HG02642 (cell line): ENCODE results near the gene BMP7.
"Not testable (repeated sequence)": the region's sequence is repeated elsewhere in the genome, so short reads cannot be mapped to it uniquely, and the experiment has no call there.

ENCODE experiments used
- ATAC-seq: cut with Tn5 transposase; IDR thresholded peaks from one replicate; pipeline ENCODE4 v1.9.1; 2021; ENCODE audit warnings: mild to moderate bottlenecking; ENCODE audit not compliant: unreplicated experiment, poor library complexity

BMP7 gene

GRCh38 chr20:57288651-57289277 lies 22.3 kb upstream of the BMP7 start:
- ATAC-seq, result no peak

GRCh38 chr20:57287901-57288300 lies 21.5 kb upstream of the BMP7 start:
- no peak for ATAC-seq

DNA sequence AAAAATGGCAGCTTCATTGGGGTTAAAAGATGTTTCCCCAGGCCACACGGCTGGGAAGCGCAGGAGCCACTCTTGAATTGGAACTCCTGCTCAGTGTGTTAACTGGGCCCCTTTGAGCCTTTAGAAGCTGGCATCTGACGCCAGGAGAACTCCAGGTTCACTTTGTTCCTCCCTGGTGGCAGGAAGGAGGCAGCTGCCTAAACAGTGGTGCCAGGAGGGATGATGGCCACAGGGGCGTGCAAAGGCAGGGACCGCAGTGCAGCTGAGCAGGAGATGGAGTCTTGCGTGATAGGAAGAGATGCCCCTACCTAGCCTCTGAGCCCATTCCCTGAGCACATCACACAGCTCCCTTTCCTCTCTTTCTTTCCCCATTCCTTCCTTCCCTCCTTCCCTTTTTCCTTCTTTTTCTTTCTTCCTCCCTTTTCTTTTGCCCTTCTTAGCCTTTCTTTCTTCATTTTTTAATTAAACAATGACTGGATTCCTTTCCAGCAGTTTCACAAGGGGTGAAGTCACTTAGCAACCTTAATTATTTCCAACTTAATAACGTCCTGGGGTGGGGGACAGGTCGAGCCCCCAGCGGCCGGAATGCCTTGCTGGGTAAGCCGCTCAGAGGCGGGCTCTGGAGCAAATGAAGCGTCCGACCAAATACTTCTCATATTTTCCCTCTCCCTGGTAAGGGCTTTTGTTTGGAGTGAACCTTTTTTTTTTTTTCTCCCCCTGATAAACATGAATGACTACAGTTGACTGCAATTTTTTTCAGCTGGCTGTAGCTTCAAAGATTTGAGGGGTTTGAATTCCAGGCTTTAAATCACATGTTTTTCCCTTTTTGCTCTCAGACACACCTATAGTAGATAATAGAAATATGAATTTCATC lies 20.8 kb upstream of the BMP7 start:
- ATAC-seq, result no peak

DNA sequence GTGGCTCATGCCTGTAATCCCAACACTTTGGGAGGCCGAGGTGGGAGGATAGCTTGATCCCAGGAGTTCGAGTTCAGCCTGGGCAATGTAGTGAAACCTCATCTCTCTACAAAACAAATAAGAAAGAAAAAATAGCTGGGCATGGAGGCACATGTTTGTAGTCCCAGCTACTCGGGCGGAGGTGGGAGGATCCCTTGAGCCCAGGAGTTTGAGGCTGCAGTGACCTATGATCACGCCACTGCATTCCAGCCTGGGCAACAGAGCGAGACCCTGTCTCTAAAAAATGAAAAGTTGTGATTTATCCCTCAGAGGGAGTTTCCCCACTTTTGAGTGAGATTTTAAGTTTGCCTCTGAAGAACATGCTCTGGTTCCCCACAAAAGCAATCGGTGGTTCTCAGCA lies 17.4 kb upstream of the BMP7 start:
- ATAC-seq, result no peak

DNA sequence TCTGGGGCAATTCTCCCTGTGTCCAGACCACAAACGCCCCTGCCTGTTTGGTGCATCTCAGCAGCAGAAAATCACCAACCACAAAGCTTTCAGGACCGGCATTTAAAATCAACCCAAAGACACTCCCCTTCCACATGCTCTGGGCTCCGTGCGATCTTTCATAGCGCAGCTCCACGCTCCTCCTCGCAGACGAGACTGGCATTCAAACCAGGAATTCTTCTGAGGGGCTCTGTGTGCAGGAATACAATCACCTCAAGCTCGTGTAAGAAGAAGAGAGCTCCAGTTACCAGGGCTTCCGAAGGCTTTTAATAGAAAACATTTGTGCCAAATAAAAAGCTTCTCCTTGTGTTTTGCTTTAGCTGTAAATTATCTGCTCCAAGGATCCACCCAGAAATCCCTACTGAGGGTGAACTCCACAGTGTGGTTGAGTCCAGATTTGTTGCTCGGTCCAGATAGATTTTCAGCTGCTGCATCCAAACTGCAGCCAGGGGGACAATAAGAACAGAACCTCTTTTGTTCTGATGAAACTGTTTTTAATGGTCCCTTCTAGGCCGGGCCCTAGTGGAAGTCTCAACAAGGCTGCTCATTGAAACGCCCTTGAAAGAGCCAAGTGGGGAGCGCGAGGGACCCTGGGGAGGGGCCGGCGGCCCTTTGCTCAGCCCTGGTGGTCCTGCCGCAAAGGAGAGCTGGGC lies 16.4 kb upstream of the BMP7 start:
- ATAC-seq, result no peak

DNA sequence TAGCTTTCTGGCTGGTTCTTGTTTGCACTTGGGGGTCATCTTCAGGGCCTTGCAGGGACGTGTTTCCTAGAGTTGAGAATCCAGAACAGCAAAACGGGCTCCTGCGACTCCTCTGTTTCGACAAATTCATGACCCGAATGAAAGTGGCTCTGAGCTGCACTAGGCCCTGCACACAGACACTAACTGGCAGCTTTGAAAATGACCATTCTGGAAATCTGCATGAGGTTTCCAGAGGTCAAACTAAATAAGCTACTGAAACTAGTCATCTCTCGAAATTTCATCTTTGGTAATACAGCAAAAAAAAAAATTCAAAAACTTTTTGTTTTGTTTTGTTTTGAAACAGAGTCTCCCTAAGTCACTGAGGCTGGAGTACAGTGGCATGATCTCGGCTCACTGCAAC lies 15.5 kb upstream of the BMP7 start:
- no peak for ATAC-seq

- no peak for ATAC-seq
Measured at GRCh38 chr20:57280221-57280620, 13.8 kb upstream of the BMP7 start.

GRCh38 chr20:57279548-57279947 lies 13.1 kb upstream of the BMP7 start:
- ATAC-seq, result not testable (repeated sequence)

GRCh38 chr20:57278457-57278856 lies 12.0 kb upstream of the BMP7 start:
- ATAC-seq, result no peak

DNA sequence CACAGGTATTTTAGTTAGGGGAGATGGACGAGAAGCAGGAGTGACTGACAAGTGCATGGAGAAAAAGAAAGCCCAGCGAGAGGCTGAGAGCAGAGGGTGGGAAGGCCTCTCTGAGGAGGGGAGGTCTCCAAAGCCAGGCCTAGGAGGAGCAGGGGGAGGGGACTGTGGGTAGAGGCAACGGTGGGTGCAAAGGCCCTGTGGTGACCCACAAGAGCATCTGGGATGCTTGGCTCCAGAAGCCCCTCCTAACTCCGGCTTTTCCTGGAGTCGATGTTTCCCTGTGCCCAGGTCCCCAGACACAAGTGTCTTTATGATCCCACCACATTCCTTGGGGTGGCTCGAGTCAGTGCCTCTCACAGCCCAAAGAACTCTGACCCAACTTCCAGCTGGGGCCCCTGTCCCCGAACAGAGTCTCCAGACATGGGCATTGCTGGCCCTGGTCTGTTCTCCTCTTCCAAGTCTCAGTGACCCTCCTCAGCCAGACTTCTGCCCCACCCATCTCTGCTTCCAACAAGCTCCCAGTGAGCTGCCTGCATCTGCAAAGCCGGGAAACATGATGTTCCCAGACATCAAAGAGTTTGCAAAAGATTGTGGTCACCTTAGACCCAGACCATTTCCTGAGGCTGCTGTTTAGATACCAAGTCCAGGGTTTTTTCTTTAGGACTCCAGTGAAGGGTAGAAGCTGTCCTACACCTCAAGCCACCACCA lies 11.1 kb upstream of the BMP7 start:
- ATAC-seq, result no peak

- ATAC-seq, result no peak
Measured at GRCh38 chr20:57276221-57276620, 9.8 kb upstream of the BMP7 start.

- no peak for ATAC-seq
Measured at GRCh38 chr20:57275813-57276212, 9.4 kb upstream of the BMP7 start.

DNA sequence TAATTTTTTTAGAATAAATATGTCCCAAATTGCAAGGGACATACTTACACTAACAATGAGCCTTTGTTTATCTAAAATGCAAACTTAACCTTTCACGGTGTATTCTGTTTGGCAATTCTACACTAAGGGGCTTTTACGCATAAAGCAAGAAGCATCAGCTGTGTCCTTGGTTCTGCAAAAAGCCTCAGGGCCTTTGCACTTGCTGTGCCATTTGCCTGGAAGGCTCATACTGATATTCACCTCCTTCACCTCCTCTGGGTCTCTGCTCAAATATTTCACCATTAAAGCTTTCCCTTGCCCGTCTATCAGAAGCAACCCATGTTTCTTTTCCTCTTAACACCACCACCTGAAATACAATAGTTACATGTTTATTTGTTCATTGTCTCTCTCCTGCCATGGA lies 8.9 kb upstream of the BMP7 start:
- no peak for ATAC-seq

GRCh38 chr20:57274846-57275245 lies 8.4 kb upstream of the BMP7 start:
- ATAC-seq, result no peak

- ATAC-seq, result no peak
Measured at GRCh38 chr20:57274299-57274698, 7.9 kb upstream of the BMP7 start.

DNA sequence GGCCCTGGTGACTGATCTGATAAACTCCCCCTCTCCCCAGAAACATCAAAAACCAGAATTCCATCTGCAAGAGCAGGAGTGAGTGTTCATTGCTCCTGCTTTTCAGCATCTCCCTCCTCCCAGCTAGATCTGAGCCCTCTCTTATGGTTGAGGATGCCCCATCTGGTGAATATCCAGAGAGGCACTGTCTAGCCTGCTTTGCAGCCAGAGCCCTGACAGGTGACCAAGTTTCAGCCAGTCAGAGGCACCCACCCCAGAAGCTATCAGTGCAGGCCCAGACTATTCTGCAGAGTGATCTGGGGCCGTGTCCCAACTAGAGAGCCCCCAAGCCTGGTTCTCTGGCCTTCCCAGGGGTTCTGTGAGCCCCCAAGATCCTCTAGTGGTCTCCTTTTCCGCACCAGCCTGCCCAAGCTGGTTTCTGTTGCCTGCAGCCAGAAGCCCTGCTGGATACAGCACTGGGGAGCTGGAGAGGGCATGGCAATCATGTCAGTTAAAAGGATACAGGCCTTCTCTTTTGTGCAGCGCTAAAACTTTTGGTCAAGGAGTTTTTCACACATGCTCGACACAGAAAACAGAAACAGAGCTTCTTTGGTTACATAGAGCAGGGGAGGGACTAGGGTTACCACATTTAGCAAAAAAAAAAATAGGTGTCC lies 6.6 kb upstream of the BMP7 start:
- ATAC-seq, result no peak

DNA sequence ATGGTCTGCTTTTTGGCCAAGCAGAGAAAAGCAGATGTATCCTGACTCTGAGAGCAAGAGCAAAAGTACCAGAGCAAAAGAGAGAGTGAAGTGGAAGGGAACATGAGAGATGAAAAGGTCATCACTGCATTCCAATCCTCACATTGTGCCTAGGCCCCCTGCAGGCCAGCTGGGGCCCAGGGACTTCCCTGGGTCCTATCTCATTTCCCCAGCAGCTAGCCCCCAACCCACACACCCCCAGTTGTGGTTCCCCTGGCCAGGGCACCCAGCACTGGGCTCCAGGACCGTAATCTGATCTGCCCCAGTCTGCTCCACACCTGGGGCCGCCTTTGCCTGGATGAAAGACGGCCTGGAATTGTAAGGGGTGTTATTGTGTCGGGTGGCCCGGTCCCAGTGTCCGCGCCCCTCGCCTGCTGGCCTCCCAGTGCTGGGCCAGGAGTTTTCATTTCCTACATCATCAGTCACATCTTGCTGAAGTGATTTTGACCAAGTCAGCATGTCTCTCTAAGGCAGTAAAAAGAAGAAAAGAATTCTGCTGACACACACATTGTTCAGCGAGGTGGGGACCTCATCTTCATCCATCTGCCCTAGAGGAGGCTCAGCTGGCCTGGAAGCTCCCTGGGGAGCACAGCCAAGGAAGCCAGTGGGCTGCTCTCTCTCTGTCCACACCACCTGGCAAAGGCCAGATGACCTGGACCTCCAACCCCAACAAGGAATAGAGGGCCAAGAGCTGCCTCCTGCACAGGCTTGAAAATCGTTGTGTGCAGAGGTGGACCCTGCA lies 4.0 kb upstream of the BMP7 start:
- no peak for ATAC-seq

DNA sequence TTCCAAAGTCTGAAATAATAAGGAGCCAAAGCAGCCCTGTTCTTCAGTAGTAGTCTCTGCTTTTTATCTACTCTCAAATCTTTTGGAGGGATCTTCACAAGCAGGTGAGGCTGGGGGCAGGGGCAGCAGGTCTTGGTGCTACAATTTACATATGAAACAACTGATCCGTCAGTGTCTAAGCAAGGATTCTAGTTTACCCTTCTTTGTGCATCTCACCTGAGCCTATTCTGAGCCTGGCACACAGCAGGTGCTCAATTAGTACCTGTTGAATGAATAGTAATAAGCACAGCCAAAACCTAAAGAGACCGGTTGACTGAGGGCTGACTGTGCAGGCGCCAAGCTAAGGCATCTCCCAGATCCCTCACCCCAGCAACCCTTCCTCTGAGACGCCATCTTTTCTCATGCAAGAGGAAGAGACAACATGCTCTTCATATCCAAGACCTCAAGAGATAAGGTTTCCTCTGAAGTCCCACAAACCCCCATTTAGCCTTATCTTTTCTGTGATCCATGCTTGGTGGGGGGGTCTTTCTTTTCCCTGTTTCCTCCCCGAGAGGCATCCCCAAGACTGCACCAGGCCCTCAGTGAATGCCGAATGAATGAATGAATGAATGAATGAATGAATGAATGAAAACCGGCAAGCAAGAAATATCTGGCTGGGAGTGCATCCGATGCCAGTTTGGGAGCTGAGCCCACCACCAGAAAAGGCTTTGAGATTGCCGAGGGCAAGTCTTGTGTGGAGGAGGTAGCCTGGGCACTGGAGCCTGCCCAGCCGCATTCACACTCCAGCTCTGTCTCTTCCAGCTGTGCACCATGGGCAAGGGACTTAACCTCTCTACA lies 2.9 kb upstream of the BMP7 start:
- ATAC-seq, result no peak
